Measurements from ENCODE around the gene TMC5.
A peak's percentile ranks its signal among the peaks of the same experiment; 100 is the strongest.

The TMC5 gene

DNA sequence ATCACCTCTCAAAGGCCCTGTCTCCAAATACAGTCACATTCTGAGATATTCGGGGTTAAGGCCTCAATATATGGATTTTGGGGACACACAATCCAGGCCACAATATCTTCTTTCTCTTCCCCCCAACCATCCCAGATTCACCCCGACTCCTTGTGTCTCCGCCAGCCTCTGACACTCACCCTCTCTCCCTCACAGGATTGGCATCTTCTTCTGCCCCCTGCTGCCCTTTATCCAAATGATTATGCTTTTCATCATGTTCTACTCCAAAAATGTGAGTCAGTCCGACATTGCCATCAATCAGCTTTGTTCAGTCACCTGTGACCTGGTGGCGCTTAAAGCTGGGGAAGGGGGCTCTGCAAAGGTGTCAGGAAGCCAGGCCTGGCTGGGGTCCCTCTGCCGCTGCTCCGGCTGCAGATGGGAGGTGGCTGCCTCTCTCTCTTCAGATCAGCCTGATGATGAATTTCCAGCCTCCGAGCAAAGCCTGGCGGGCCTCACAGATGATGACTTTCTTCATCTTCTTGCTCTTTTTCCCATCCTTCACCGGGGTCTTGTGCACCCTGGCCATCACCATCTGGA lies 69.2 kb downstream of the TMC5 start:
- Histone ChIP-seq H3K27ac (ENCODE audit: low read length) (no peak overlapping the region), H3K4me1 (ENCODE audit: control insufficient read depth in 1 of 2, insufficient read depth in 2 of 2, low read length in 2 of 2) (no peaks in the 10 kb centered on the region), H3K9me3 (ENCODE audit: control insufficient read depth in 1 of 2, low read length in 2 of 2) (no peaks in the 10 kb centered on the region), H3K27me3 (ENCODE audit: low read depth, low read length) (no peaks in the 10 kb centered on the region), H3K36me3 (ENCODE audit: control insufficient read depth in 1 of 2, insufficient read depth in 2 of 2, low read length in 2 of 2) (no peaks in the 10 kb centered on the region), H3K4me3 (ENCODE audit: low read depth in 1 of 2, low read length in 2 of 2) (no peak overlapping the region)

DNA sequence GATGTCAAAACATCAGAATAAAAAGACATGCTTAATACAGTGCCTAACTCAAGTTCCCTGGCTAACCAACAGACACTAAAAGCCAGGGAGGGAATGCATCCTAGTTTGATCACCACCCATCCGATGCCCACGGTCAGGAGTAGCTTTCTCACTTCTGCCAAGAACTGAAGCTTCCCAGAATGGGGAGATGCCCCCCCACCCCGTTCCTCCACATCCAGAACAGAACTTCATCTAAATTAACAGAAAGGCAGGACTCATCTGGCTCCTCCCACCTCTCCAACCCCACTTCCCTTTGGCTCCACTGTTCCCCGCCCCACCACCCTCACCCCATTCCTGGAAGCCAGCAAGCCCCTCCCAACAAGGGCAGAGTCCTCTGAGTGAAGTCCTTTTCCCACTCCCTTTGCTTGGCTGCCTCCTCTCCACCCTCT lies 70.5 kb downstream of the TMC5 start:
- H3K27me3 ChIP-seq (ENCODE audit: low read depth, low read length) = no peaks in the 10 kb centered on the region
- H3K4me3 ChIP-seq (ENCODE audit: low read depth in 1 of 2, low read length in 2 of 2) = no peak overlapping the region
- H3K9me3 ChIP-seq (ENCODE audit: control insufficient read depth in 1 of 2, low read length in 2 of 2) = no peaks in the 10 kb centered on the region
- no peaks in the 10 kb centered on the region for H3K4me1 ChIP-seq (ENCODE audit: control insufficient read depth in 1 of 2, insufficient read depth in 2 of 2, low read length in 2 of 2)
- peak overlapping the region; percentile 67 for H3K27ac ChIP-seq (ENCODE audit: low read length)
- H3K36me3 ChIP-seq (ENCODE audit: control insufficient read depth in 1 of 2, insufficient read depth in 2 of 2, low read length in 2 of 2) = no peaks in the 10 kb centered on the region

DNA sequence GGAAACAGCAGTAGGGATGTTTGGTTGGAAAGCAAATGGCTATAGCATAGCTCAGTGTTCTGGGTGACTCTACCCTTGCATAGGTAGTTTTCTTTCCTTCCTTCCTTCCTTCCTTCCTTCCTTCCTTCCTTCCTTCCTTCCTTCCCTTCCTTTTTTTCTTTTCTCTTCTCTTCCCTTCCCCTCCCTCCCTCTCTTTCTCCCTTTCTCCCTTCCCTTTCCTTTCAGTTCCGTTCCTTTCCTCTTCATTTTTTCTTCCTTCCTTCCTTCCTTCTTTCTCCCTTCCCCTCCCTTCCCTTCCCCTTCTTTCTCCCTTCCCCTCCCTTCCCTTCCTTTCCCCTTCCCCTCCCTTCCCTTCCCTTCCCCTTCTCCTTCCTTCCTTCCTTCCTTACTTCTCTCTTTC lies 72.9 kb downstream of the TMC5 start:
- no peaks in the 10 kb centered on the region for H3K4me1 ChIP-seq (ENCODE audit: control insufficient read depth in 1 of 2, insufficient read depth in 2 of 2, low read length in 2 of 2)
- H3K27me3 ChIP-seq (ENCODE audit: low read depth, low read length) = no peaks in the 10 kb centered on the region
- no peaks in the 10 kb centered on the region for H3K9me3 ChIP-seq (ENCODE audit: control insufficient read depth in 1 of 2, low read length in 2 of 2)
- H3K4me3 ChIP-seq (ENCODE audit: low read depth in 1 of 2, low read length in 2 of 2) = no peak overlapping the region
- no peaks in the 10 kb centered on the region for H3K36me3 ChIP-seq (ENCODE audit: control insufficient read depth in 1 of 2, insufficient read depth in 2 of 2, low read length in 2 of 2)
- H3K27ac ChIP-seq (ENCODE audit: low read length) = no peak overlapping the region

GRCh38 chr16:19497176-19497575 lies 79.5 kb downstream of the TMC5 start:
- H3K9me3 ChIP-seq (ENCODE audit: control insufficient read depth in 1 of 2, low read length in 2 of 2) = no peaks in the 10 kb centered on the region
- no peak overlapping the region for H3K27ac ChIP-seq (ENCODE audit: low read length)
- peaks cover 10 to 24% of the 10 kb centered on the region in 2 donors for H3K36me3 ChIP-seq (ENCODE audit: control insufficient read depth in 1 of 2, insufficient read depth in 2 of 2, low read length in 2 of 2)
- no peaks in the 10 kb centered on the region for H3K27me3 ChIP-seq (ENCODE audit: low read depth, low read length)
- no peak overlapping the region for H3K4me3 ChIP-seq (ENCODE audit: low read depth in 1 of 2, low read length in 2 of 2)
- H3K4me1 ChIP-seq (ENCODE audit: control insufficient read depth in 1 of 2, insufficient read depth in 2 of 2, low read length in 2 of 2) = no peaks in the 10 kb centered on the region

- Histone ChIP-seq H3K36me3 (ENCODE audit: control insufficient read depth in 1 of 2, insufficient read depth in 2 of 2, low read length in 2 of 2) (peaks cover 22 to 41% of the 10 kb centered on the region in 2 donors), H3K27ac (ENCODE audit: low read length) (no peak overlapping the region), H3K4me1 (ENCODE audit: control insufficient read depth in 1 of 2, insufficient read depth in 2 of 2, low read length in 2 of 2) (no peaks in the 10 kb centered on the region), H3K4me3 (ENCODE audit: low read depth in 1 of 2, low read length in 2 of 2) (no peak overlapping the region), H3K9me3 (ENCODE audit: control insufficient read depth in 1 of 2, low read length in 2 of 2) (no peaks in the 10 kb centered on the region), H3K27me3 (ENCODE audit: low read depth, low read length) (no peaks in the 10 kb centered on the region)
Observed at GRCh38 chr16:19499006-19499405, 81.3 kb downstream of the TMC5 start.

- no peak overlapping the region for H3K27ac ChIP-seq (ENCODE audit: low read length)
- no peaks in the 10 kb centered on the region for H3K4me1 ChIP-seq (ENCODE audit: control insufficient read depth in 1 of 2, insufficient read depth in 2 of 2, low read length in 2 of 2)
- no peak overlapping the region for H3K4me3 ChIP-seq (ENCODE audit: low read depth in 1 of 2, low read length in 2 of 2)
- peaks cover 27 to 46% of the 10 kb centered on the region in 2 donors for H3K36me3 ChIP-seq (ENCODE audit: control insufficient read depth in 1 of 2, insufficient read depth in 2 of 2, low read length in 2 of 2)
- H3K9me3 ChIP-seq (ENCODE audit: control insufficient read depth in 1 of 2, low read length in 2 of 2) = no peaks in the 10 kb centered on the region
- no peaks in the 10 kb centered on the region for H3K27me3 ChIP-seq (ENCODE audit: low read depth, low read length)
Observed at GRCh38 chr16:19499481-19499880, 81.8 kb downstream of the TMC5 start.

GRCh38 chr16:19502395-19503131 lies 84.9 kb downstream of the TMC5 start:
- Histone ChIP-seq H3K27me3 (ENCODE audit: low read depth, low read length) (no peaks in the 10 kb centered on the region), H3K4me1 (ENCODE audit: control insufficient read depth in 1 of 2, insufficient read depth in 2 of 2, low read length in 2 of 2) (no peaks in the 10 kb centered on the region), H3K9me3 (ENCODE audit: control insufficient read depth in 1 of 2, low read length in 2 of 2) (no peaks in the 10 kb centered on the region), H3K27ac (ENCODE audit: low read length) (no peak overlapping the region), H3K4me3 (ENCODE audit: low read depth in 1 of 2, low read length in 2 of 2) (no peak overlapping the region), H3K36me3 (ENCODE audit: control insufficient read depth in 1 of 2, insufficient read depth in 2 of 2, low read length in 2 of 2) (peaks cover 32 to 50% of the 10 kb centered on the region in 2 donors)

- Histone ChIP-seq H3K9me3 (ENCODE audit: control insufficient read depth in 1 of 2, low read length in 2 of 2) (no peaks in the 10 kb centered on the region), H3K36me3 (ENCODE audit: control insufficient read depth in 1 of 2, insufficient read depth in 2 of 2, low read length in 2 of 2) (peaks cover 32 to 56% of the 10 kb centered on the region in 2 donors), H3K27ac (ENCODE audit: low read length) (no peak overlapping the region)
Observed at GRCh38 chr16:19503461-19504075, 85.9 kb downstream of the TMC5 start.

DNA sequence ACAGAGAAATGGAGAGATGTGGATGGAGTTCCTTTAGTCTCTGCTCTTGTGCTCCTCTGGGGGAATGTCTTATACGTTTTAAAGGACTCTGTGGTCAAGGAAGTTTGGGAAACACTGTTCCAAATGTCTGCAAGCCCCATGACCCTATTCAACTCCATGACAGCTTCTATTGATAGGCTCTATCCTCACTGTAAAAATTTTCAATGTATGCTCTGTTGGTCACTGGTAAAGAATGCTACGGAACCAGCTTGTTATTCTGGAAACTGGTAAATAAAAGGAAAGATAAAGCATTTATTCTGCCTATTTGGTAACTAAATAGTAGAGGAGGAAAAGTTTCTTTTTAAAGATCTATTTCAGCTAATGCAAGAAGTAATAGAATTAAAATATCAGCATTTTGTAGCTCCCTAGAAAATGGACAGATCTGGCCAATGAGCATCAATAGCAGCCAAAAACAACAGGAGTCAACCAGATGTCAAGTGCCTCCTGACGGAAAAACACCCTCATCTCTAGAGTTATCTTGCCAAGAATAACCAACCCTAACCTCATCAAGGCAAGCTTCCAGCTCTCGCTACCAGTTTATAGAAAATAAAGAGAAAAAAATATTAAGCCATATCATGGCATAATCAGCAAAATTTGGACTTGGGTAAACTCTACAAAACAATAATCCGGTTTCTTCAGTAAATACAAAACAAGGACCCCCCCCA lies 88.1 kb downstream of the TMC5 start:
- Histone ChIP-seq H3K36me3 (ENCODE audit: control insufficient read depth in 1 of 2, insufficient read depth in 2 of 2, low read length in 2 of 2) (peaks cover 42 to 56% of the 10 kb centered on the region in 2 donors), H3K4me3 (ENCODE audit: low read depth in 1 of 2, low read length in 2 of 2) (no peak overlapping the region), H3K4me1 (ENCODE audit: control insufficient read depth in 1 of 2, insufficient read depth in 2 of 2, low read length in 2 of 2) (no peaks in the 10 kb centered on the region), H3K9me3 (ENCODE audit: control insufficient read depth in 1 of 2, low read length in 2 of 2) (no peaks in the 10 kb centered on the region), H3K27ac (ENCODE audit: low read length) (no peak overlapping the region), H3K27me3 (ENCODE audit: low read depth, low read length) (no peaks in the 10 kb centered on the region)

More at GRCh38 chr16:19503461-19504075, 85.9 kb downstream of the TMC5 start:
- Histone ChIP-seq H3K4me3 (ENCODE audit: low read depth in 1 of 2, low read length in 2 of 2) (no peak overlapping the region), H3K4me1 (ENCODE audit: control insufficient read depth in 1 of 2, insufficient read depth in 2 of 2, low read length in 2 of 2) (no peaks in the 10 kb centered on the region), H3K27me3 (ENCODE audit: low read depth, low read length) (no peaks in the 10 kb centered on the region)

DNA sequence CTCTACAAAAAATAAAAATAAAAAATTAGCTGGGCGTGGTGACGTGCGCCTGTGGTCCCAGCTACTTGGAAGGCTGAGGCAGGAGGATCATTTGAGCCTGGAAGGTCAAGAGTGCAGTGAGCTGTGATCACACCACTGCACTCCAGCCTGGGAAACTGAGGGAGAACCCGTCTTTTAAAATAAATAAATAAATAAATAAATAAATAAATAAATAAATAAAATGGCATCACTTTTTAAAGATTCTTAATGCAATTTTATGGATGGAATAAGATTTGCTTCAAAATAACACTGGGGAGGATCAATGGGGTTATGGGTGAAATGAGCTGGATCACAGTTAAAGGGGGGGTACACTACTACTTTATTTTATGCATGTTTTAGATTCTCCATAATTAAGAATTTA lies 89.3 kb downstream of the TMC5 start:
- Histone ChIP-seq H3K4me3 (ENCODE audit: low read depth in 1 of 2, low read length in 2 of 2) (no peak overlapping the region), H3K27me3 (ENCODE audit: low read depth, low read length) (no peaks in the 10 kb centered on the region), H3K27ac (ENCODE audit: low read length) (no peak overlapping the region), H3K9me3 (ENCODE audit: control insufficient read depth in 1 of 2, low read length in 2 of 2) (no peaks in the 10 kb centered on the region), H3K36me3 (ENCODE audit: control insufficient read depth in 1 of 2, insufficient read depth in 2 of 2, low read length in 2 of 2) (peaks cover 39 to 47% of the 10 kb centered on the region in 2 donors), H3K4me1 (ENCODE audit: control insufficient read depth in 1 of 2, insufficient read depth in 2 of 2, low read length in 2 of 2) (no peaks in the 10 kb centered on the region)

DNA sequence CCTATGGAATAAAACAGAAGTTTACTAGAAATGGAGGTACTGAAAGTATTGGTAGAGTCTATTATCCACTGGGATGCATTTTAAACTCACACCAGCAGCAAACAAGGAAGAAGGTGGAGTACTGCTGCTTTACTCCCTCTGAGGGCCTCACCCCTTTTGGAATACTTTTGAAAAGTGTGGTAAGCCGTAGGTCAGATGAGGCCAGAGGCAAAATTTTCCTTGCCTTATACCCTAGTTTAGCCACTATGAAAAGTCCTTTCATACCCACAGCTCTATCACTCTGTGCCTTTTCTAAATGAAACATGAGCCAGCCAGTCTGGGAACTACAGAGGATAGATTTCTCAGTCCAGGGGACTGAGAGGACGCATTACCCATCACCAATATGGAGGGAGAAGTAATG lies 90.2 kb downstream of the TMC5 start:
- no peak overlapping the region for H3K4me3 ChIP-seq (ENCODE audit: low read depth in 1 of 2, low read length in 2 of 2)
- peaks cover 33 to 41% of the 10 kb centered on the region in 2 donors for H3K36me3 ChIP-seq (ENCODE audit: control insufficient read depth in 1 of 2, insufficient read depth in 2 of 2, low read length in 2 of 2)
- no peaks in the 10 kb centered on the region for H3K9me3 ChIP-seq (ENCODE audit: control insufficient read depth in 1 of 2, low read length in 2 of 2)
- H3K4me1 ChIP-seq (ENCODE audit: control insufficient read depth in 1 of 2, insufficient read depth in 2 of 2, low read length in 2 of 2) = no peaks in the 10 kb centered on the region
- H3K27me3 ChIP-seq (ENCODE audit: low read depth, low read length) = no peaks in the 10 kb centered on the region
- no peak overlapping the region for H3K27ac ChIP-seq (ENCODE audit: low read length)

Data from muscle layer of duodenum (tissue), 2 donors.